HL-60 (cell line): ENCODE results near the gene GALNS.
"Not testable (repeated sequence)": the region's sequence is repeated elsewhere in the genome, so short reads cannot be mapped to it uniquely, and the experiment has no call there.

ENCODE experiments used
- POLR2AphosphoS5 ChIP-seq: IDR thresholded peaks from 2 replicates; pipeline ENCODE4 v1.6.1; 2012; ENCODE audit warnings: low read depth
- TF ChIP-seq, protein P1 (sequence below): IDR thresholded peaks from one replicate; pipeline ENCODE4 v1.5.1; 2011; ENCODE audit warnings: low read length, control low read depth, inconsistent platforms; ENCODE audit not compliant: insufficient read depth

DNA sequence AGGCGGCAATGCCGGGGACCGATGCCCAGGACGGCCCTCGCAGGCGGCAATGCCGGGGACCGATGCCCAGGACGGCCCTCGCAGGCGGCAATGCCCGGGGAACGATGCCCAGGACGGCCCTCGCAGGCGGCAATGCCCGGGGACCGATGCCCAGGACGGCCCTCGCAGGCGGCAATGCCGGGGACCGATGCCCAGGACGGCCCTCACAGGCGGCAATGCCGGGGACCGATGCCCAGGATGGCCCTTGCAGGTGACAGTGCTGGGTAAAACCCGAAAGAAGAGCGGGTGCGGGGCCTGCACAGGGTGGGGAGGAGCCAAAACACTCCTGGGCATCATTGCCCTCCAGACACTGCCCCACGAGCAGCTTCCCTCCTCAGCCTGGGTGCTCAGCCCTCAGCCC lies 33.1 kb downstream of the GALNS start:
- TF ChIP-seq, protein P1, sequence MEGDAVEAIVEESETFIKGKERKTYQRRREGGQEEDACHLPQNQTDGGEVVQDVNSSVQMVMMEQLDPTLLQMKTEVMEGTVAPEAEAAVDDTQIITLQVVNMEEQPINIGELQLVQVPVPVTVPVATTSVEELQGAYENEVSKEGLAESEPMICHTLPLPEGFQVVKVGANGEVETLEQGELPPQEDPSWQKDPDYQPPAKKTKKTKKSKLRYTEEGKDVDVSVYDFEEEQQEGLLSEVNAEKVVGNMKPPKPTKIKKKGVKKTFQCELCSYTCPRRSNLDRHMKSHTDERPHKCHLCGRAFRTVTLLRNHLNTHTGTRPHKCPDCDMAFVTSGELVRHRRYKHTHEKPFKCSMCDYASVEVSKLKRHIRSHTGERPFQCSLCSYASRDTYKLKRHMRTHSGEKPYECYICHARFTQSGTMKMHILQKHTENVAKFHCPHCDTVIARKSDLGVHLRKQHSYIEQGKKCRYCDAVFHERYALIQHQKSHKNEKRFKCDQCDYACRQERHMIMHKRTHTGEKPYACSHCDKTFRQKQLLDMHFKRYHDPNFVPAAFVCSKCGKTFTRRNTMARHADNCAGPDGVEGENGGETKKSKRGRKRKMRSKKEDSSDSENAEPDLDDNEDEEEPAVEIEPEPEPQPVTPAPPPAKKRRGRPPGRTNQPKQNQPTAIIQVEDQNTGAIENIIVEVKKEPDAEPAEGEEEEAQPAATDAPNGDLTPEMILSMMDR = not testable (repeated sequence)
- TF ChIP-seq POLR2AphosphoS5 = not testable (repeated sequence)
